HepG2 (cell line): Measurements from ENCODE around the gene SLC39A2.

Experiments
- EZH2 ChIP-seq: conservative IDR thresholded peaks from 2 replicates; pipeline ENCODE4 v1.6.1; 2012; ENCODE audit warnings: mild to moderate bottlenecking, low read depth, low read length, moderate library complexity
- POLR2A ChIP-seq, 2 experiments: IDR thresholded peaks; 2 replicates each; pipeline ENCODE4 v1.6.1; 2011; ENCODE audit warnings: low read depth in 2 of 2, low read length in 2 of 2, mild to moderate bottlenecking in 1 of 2, moderate library complexity in 1 of 2; ENCODE audit not compliant: insufficient read depth in 1 of 2
- ZBTB1 ChIP-seq: sonication (generic); formaldehyde crosslinking; IDR thresholded peaks from 2 replicates; pipeline ENCODE4 v1.4.0; 2020; ENCODE audit warnings: missing genetic modification reagents, borderline replicate concordance
- ZFX ChIP-seq: sonication (generic); formaldehyde crosslinking; IDR thresholded peaks from 2 replicates; pipeline ENCODE4 v1.4.0; 2020; ENCODE audit warnings: mild to moderate bottlenecking, low read depth, missing genetic modification reagents, moderate library complexity
- ZKSCAN1 ChIP-seq: fragments of 150-350 bp; IDR thresholded peaks from 2 replicates; pipeline ENCODE4 v1.6.1; 2014; ENCODE audit warnings: low read length
- ZNF224 ChIP-seq: sonication (generic); formaldehyde crosslinking; IDR thresholded peaks from 2 replicates; pipeline ENCODE4 v1.5.0; 2020; ENCODE audit warnings: mild to moderate bottlenecking, missing genetic modification reagents
- TF ChIP-seq, protein P1 (sequence below): sonication (generic); formaldehyde crosslinking; IDR thresholded peaks from 2 replicates; pipeline ENCODE4 v1.5.0; 2020; ENCODE audit warnings: mild to moderate bottlenecking, missing genetic modification reagents, moderate library complexity

- TF ChIP-seq ZNF224 (CRISPR knock-in tag) (no peak), ZKSCAN1 (no peak), POLR2A (IDR thresholded peaks at IDR 0.05; ENCODE audit: insufficient read depth in 1 of 2, low read depth in 2 of 2, low read length in 2 of 2) (no peak), ZBTB1 (CRISPR knock-in tag) (no peak), ZFX (CRISPR knock-in tag) (no peak), EZH2 (no peak)
- TF ChIP-seq, protein P1, sequence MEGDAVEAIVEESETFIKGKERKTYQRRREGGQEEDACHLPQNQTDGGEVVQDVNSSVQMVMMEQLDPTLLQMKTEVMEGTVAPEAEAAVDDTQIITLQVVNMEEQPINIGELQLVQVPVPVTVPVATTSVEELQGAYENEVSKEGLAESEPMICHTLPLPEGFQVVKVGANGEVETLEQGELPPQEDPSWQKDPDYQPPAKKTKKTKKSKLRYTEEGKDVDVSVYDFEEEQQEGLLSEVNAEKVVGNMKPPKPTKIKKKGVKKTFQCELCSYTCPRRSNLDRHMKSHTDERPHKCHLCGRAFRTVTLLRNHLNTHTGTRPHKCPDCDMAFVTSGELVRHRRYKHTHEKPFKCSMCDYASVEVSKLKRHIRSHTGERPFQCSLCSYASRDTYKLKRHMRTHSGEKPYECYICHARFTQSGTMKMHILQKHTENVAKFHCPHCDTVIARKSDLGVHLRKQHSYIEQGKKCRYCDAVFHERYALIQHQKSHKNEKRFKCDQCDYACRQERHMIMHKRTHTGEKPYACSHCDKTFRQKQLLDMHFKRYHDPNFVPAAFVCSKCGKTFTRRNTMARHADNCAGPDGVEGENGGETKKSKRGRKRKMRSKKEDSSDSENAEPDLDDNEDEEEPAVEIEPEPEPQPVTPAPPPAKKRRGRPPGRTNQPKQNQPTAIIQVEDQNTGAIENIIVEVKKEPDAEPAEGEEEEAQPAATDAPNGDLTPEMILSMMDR (CRISPR knock-in tag): no peak
Measured at GRCh38 chr14:20969336-20969735, 29.8 kb upstream of the SLC39A2 start.
